GM12801 (cell line): ENCODE results near the gene OLR1.

Source experiments
- CTCF ChIP-seq: IDR thresholded peaks from one replicate; pipeline ENCODE4 v1.5.1; 2011; ENCODE audit warnings: control low read depth; ENCODE audit not compliant: insufficient read length; ENCODE audit errors: extremely low read depth

Gene OLR1

GRCh38 chr12:10213168-10214135 is 41.5 kb upstream of the OLR1 start:
- TF ChIP-seq CTCF = no peak

- TF ChIP-seq CTCF = no peak
These were observed 40.8 kb upstream of the OLR1 start, which contains the start of gene GABARAPL1 for GRCh38 chr12:10212739-10213131. Gene GABARAPL1 (plus strand): TSS chr12:10212877. CDS start chr12:10213130, 253 bp downstream.

- TF ChIP-seq CTCF = no peak
These were observed 40.2 kb upstream of the OLR1 start for GRCh38 chr12:10211940-10212738.

- no peak for TF ChIP-seq CTCF
These were observed 39.4 kb upstream of the OLR1 start for GRCh38 chr12:10211101-10211939.

GRCh38 chr12:10210225-10210624 is 38.3 kb upstream of the OLR1 start:
- TF ChIP-seq CTCF = no peak

GRCh38 chr12:10207136-10207535 is 35.2 kb upstream of the OLR1 start:
- no peak for TF ChIP-seq CTCF

- TF ChIP-seq CTCF = no peak
These were observed 33.4 kb upstream of the OLR1 start for GRCh38 chr12:10205220-10205807.
